ENCODE measurements around the gene CPS1.

The CPS1 gene

GRCh38 chr2:210686401-210686800 is 130.0 kb downstream of the CPS1 start:
- no peak for DNase-seq (ENCODE audit: low read depth)

DNA sequence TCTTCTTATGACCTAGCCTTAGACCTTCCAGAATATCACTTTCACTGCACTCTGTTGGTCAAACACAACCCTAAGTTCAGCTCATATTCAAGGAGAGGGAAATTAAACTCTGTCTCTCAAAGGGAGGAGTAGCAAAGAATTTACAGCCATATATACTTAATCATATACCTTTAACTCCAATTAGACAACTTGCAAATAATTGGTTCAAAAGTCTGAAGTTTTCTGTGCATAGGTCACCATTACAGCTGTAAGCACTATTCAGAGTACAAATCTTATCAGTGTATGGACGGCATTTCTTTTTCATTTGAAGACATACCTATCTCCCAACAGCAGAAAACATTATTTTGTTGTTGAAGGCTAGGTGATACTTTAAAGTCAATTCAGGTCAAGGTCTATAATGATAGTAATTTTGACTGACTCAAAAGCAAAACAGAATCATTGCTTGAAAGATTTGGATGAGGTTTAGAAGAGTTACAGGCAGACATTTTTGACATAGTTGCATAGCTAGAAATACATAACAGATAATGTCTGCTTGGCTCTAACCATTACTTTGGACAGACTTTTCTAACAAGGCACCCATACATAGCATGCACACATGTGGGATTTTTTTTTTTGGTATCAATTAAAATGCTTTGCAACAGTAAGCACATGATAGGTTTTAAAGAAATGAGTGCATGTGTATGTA is 131.5 kb downstream of the CPS1 start:
- DNase-seq (ENCODE audit: low read depth), result no peak

DNA sequence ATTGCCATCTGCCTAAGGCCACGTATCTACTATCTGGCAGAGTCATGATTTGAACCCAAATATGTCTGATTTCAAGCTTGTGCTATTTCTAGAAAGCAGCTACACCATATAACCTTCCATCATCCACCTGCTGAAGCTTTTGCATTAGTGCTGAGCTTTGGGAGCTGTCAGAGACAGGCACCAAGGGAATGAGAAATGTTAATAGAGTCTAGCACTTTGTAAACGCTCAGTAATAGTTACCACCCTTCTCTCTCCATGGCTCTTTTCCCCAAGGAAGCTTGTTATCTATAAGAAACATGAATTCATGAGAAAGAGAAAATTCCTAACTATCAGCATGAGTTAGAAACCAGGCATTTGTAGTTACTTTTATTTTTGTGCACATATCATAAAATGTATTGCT is 151.5 kb downstream of the CPS1 start:
- no peak for DNase-seq (ENCODE audit: low read depth)

DNA sequence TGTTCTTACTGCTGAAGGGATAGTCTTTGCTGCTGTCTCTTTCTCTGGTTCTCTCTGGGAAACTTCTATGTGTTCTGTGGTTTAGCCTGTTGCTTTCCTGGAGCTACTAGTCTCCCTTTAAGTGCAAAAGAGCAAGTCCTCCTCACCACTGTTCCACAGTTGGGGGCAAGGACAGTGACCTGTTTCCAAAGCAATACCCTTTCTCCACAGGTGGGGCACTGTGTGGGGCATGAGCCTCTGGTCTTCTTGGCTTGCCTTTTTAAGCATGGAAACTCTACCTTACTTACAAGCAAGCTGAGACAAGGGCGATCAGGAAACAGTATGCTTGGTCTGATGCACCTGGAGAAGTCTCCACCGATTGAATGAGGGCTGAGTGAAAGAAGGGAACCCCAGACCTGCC is 156.7 kb downstream of the CPS1 start:
- no peak for DNase-seq (ENCODE audit: low read depth)

DNA sequence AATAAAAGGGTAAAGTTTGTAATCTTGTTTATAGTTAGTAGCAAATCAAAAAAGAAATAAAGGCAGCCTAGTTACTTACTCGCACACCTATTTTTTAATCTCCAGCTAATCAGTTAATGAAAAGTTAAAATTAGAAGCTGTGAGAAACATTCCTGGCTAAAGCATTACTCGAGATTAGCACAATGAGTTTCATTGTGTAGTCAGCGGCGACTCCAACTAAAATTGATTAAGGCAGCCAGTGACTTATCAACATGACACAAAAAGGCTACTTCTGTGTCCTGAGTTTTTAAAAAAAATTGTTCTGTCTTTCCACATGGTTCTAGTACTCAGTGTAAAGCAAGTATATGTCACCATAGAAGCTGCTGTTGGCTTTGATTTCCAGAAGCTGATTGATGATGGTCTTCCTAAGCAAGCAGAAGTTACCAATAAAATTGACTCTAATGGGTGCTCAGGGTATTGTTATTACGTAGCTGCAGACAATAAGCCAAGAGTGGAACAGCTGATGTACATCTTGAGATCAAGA is 159.2 kb downstream of the CPS1 start:
- no peak for DNase-seq (ENCODE audit: low read depth)

DNA sequence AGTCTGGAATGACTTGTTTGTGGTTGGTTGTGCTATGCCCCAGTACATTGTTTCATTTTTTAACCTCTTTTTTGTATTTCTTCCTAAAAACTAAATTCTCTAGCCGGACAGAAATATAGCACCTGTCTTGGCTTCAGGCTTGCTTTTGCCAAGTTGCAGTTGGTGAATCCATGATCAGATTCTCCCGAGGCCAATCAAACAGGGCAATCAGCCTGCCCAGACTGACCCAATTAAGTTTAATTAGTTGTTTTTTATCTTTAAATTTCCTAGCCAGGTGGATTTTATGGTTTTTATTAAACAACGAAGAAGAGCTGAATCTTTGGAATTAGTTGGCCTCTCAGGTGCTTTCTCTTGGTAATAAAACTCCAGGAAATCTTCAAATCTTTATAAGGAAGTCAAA is 162.1 kb downstream of the CPS1 start:
- no peak for DNase-seq (ENCODE audit: low read depth)

DNA sequence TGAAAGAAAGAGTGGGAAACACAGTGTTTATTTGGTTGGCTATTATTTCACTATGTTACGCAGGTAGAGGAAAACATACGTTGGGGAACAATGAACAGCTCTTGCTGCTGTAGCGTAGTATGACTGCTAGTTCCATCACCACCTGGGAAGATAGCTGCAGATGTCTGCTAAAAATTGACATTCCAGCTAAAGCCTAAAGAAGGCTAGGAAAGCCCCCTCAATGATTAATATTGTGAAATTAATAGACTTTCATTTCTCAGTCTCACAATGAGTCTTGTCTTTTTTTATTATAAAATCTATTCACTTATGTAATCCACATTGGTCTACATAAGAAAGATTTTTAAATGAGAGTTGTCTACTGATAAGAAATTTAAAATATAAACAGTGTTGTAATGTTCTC is 165.7 kb downstream of the CPS1 start:
- no peak for DNase-seq (ENCODE audit: low read depth)

DNA sequence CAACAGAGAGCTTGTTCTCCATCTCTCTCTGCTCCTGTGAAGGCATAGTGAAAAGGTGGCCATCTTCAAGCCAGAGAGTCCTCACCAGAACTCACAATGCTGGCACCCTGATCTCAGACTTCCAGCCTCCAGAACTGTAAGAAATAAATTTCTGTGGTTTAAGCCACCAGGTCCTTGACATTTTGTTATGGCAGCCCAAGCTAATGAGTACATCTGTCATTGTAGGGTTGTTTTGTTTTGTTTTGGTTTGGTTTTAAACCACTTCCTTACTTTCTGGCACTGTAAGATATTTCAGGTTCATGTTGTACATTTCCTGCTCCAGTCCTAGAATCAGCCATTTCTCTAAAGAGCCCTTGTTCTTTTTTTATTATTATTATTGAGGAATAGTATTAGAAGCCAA is 171.2 kb downstream of the CPS1 start:
- DNase-seq (ENCODE audit: low read depth), result no peak
